Fibroblast of skin of abdomen (primary cell): ENCODE results near the gene USF1.
"Not testable (repeated sequence)": the region's sequence is repeated elsewhere in the genome, so short reads cannot be mapped to it uniquely, and the experiment has no call there.

Experiments
- DNase-seq: peaks from one replicate; pipeline ENCODE4 v3.0.0-alpha.2; 2013

USF1 gene

GRCh38 chr1:161018631-161018930 lies 27.2 kb downstream of the USF1 start:
- no peak for DNase-seq

DNA sequence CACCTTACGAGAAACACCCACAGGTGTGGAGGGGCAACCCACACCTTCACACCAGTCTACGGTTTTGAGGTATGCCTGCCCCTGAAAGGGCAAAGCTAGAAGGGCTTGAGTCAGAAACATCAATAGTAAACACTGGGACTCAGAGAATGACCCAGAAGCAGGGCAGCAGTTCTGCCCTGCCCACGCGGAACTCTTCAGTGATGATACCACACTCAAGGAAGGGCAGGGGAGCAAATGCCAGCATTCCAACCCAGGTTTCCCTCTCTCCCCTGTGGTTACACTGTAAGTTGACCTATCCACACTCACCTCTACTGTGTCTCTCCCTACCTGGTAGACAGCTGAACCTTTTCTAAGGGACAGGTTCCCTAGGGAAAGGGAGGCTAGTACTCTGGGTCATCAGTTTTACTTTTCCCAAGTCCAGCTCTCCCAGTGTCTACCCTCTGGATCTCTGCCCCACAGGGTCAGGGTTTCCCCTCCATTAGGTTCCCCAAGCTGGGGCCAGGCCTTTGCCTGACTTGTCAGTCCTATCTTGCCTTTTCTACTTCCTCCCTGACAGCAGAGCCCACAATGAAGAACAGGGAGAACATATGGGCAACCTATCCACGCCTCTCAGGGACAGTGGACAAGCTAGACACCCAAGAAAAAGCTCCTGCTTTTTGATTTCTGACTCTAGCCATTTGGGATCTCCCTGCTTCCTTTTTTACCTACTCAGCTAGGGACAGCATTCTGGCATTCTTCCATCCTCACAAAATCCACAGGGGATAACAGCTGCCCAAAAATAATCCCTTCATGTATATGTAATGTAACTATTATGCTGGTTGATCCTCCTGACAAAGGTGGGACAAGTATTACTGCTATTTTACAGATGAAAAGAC lies 27.8 kb downstream of the USF1 start:
- no peak for DNase-seq

DNA sequence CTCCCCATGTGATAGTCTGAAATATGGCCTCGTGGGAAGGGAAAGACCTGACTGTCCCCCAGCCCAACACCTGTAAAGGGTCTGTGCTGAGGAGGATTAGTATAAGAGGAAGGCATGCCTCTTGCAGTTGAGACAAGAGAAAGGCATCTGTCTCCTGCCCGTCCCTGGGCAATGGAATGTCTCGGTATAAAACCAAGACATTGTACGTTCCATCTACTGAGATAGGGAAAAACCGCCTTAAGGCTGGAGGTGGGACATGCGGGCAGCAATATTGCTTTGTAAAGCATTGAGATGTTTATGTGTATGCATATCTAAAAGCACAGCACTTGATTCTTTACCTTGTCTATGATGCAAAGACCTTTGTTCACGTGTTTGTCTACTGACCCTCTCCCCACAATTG lies 28.6 kb downstream of the USF1 start:
- not testable (repeated sequence) for DNase-seq

GRCh38 chr1:161016683-161017082 lies 29.1 kb downstream of the USF1 start:
- DNase-seq: not testable (repeated sequence)

GRCh38 chr1:161013488-161014230 lies 32.1 kb downstream of the USF1 start:
- peak; percentile 56 for DNase-seq

DNA sequence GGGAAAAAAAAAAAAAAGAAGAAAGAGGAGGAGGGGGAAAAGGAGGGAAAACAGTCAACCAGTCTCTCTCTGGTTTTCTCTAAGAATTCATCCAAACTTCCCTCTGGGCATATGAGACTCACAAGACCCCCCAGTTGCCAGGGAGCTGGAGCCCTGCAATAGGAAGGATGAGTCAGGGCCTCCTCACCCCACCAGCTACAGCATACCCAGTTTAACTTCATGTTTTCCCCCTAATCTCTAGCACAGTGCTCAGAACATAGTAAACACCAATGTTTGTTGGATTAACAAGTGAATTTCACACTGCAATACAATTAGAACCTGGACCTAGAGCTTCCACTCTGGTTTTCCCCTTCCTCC lies 32.7 kb downstream of the USF1 start:
- DNase-seq: no peak

DNA sequence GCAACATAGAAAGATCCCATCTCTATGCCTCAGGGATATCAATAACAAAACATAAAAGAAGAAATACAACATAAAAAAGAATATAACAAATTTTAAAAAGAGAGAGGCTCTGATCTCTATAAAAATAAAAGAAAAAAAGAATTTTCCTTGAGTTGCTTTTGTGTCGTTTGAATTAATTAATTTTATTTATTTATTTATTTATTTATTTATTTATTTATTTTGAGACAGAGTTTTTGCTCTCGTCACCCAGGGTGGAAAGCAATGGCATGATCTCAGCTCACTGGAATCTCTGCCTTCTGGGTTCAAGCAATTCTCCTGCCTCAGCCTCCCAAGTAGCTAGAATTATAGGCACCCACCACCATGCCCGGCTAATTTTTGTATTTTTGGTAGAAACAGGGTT lies 33.4 kb downstream of the USF1 start:
- no peak for DNase-seq

DNA sequence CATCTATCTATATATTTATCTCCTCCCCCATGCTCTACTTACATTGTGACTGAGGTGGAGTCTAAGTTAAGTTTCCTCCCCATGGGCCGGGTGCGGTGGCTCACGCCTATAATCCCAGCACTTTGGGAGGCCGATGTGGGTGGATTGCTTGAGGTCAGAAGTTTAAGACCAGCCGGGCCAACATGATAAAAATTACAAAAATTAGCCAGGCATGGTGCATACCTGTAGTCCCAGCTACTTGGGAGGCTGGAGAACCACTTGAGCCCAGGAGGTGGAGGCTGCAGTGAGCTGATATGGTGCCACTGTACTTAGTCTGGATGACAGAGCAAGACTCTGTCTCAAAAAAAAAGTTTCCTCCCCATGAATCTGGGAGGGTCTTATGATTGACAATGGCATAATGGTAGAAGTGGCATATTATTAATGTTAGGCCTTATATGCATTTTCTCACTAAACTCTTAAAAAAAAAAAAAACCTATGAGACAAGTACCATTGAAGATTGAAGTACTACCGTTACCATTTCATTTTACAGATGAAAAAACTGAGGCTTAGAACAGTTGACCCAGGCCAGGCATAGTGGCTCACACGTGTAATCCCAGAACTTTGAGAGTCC lies 36.1 kb downstream of the USF1 start:
- DNase-seq: no peak

DNA sequence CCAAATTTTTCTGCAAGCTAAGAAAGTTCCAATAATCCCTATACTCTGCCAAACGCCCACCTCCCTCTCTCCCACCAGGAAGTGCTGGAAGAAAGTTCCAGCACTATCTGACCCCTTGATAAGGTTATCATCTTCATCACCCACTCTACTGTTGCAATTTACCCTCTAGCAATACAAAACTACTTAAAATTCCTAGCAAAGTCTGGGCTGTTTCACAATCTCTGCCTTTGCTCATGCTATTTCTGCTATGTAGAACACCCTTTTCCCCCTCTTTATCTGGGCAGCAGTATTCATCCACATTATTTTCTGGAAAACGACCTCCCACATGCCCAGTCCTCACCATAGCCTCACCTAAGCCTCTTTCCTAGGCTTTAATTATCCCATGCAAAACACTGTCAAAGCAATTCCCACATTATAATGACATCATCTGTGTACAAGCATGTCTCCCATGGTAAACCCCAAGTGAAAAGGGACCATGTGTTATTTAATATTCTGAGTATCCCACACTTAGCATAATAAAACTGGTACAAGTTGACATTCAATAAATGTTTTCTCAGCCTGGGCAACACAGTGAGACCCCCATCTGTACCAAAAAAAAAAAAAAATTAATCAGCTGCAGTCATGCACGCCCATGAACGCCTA lies 36.8 kb downstream of the USF1 start:
- no peak for DNase-seq

DNA sequence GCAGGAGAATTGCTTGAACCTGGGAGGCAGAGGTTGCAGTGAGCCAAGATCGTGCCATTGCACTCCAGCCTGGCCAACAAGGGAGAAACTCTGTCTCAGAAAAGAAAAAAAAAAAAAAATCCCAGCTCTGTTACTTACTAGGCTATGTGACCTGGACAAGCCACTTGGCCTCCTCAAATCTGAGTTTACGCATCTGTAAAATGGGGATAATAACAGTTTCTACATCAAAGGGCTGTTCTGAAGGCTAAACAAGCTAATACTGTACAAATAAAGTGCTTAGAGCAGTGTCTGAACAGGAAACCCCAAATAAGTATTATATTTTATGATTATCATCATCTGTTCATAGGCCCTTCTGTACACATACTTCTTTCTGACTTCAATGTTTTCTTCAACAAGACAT lies 38.4 kb downstream of the USF1 start:
- DNase-seq: no peak

DNA sequence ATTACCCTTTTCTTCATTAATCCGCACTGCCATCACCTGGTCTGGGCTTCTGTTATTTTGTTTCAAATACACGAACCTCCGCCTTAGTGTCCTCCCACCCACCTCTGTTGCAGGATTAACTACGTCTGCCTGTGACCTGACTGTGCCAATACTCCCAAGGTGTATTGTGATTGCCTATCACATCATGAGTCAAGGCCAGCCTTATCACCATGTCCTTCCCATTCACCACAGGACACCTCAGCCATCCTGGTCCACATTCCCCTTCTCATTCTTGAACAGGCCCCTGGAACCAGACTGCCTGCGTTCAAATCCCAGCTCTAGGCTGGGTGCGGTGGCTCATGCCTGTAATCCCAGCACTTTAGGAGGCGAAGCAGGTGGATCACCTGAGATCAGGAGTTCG lies 39.2 kb downstream of the USF1 start:
- DNase-seq: no peak

GRCh38 chr1:161001525-161001924 lies 44.3 kb downstream of the USF1 start:
- DNase-seq: no peak

GRCh38 chr1:161000736-161001480 lies 44.9 kb downstream of the USF1 start:
- DNase-seq: no peak

DNA sequence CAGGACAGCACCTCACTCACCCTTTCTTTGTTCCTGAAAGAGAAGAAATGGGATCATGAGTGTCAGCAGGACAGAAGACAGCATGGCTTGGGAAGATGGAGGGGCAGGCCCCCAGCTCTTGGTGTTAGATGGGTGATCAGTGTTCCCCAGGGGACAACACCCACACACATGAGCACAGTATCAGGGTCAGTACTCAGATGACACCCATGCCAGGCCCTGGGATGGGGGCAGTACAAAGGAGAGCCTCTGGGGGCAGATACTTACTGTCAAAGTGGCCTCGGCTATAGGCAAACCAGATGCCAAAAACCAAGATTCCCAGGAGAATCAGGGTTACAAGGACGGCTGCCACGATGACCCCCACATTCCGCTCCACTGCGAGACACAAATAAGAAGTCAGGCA lies 46.4 kb downstream of the USF1 start:
- no peak for DNase-seq

GRCh38 chr1:160997323-160998038 lies 48.3 kb downstream of the USF1 start:
- peak; percentile 40 for DNase-seq

GRCh38 chr1:160996178-160996577 lies 49.6 kb downstream of the USF1 start:
- peak; percentile 28 for DNase-seq

DNA sequence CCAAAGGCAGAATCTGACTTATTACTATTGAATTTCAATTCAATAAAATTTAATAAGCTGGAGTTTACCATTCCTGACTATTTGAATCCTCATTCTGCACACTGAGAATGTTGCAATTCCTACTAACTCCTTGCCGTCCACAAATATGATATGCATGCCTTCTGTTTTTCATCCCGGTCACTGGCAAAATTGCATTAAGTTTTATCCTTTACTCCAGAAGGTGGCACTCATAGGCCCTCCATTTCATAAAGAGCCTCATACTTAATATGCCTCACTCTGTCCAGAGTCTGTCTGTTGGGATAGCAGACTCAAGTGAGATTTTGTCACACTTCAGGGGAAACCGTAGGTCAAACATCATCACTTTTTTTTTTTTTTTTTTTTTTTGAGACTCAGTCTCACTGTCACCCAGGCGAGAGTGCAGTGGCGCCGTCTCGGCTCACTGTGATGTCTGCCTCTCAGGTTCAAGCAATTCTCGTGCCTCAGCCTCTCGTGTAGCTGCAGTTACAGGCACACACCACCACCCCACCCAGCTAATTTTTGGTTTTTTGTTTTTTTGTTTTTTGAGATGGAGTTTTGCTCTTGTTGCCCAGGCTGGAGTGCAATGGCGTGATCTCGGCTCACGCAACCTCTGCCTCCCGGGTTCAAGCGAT lies 52.1 kb downstream of the USF1 start:
- peak; percentile 68 for DNase-seq

DNA sequence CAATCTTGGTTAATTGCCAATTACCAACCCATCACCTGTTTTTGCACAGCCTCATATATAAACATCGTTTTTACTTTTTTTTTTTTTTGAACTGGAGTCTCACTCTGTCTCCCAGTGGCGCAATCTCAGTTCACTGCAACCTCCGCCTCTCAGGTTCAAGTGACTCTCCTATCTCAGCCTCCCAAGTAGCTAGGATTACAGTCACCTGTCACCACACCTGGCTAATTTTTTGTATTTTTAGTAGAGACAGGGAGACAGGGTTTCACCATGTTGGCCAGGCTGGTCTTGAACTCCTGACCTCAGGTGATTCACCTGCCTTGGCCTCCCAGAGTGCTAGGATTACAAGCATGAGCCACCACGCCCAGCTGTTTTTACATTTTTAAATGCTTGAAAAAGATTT lies 53.7 kb downstream of the USF1 start:
- not testable (repeated sequence) for DNase-seq
